ENCODE data around the gene MISFA. TPM values are rescaled to one million over a fixed set of nuclear protein-coding genes. Genes with fewer than 3 reads are reported as not detected.

The MISFA gene
- total RNA-seq (2021): 4.6 and 5.8 TPM in 2 replicates
- Bru-seq, nascent RNA: percentile 57 among the genes with signal in this experiment
- percentile 63 among the genes with signal in this experiment for BruChase-seq, experiment 1, labeled RNA remaining after a 2-hour chase
- percentile 59 among the genes with signal in this experiment for BruChase-seq, experiment 2, labeled RNA remaining after a 6-hour chase
- long read RNA-seq, partial matches to known transcripts: 0 of 2 reads
- long read RNA-seq, other reads (novel, unspliced or antisense): 2 of 2 reads

DNA sequence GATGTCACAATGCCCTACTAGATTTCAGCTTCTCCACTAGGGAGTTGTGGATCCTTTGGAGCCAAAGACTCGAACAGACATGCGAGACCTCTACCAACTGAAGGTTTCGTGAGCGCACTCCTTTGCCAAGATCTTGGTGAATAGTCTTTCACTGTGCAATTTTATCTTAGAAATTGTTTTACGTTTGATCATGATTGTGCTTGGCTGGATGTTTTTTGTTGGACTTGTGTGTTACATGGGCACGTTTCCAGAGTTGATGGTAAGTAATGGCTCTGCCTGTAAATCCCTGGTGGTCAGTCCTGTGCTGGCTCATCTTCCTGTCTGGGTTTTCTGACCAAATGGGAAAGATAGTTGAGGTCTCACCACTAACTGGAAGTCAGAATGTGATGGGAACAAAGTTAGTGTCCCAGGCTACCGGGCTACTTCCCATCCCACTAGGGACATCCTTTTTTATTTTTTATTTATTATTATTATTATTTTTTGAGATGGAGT lies at the start of gene MISFA:
TSS of gene MISFA (plus strand) at position 51 of the 492 bp plus-strand sequence. CDS start at position 191, 140 bp downstream.
- no peak within 1 kb of the TSS for H3K4me3 ChIP-seq (ENCODE audit: low read depth, low read length, poor library complexity, severe bottlenecking)
- H3K27ac ChIP-seq (ENCODE audit: low read depth, low read length, poor library complexity, severe bottlenecking): no peak within 1 kb of the TSS
- H3K9me3 ChIP-seq (ENCODE audit: low read depth, low read length, poor library complexity, severe bottlenecking): no peaks in the 10 kb centered on the region
- DNase-seq (ENCODE audit: low spot score): no peak
- H3K27me3 ChIP-seq (replicated peaks; ENCODE audit: insufficient read depth, low read depth, low read length, poor library complexity): no peaks in the 10 kb centered on the region
- ChIA-PET POLR2A (ENCODE audit: low non-redundant PET) (no interaction called here), CTCF (no interaction called here)
- no peaks in the 10 kb centered on the region for H3K36me3 ChIP-seq (ENCODE audit: insufficient read depth, low read length, poor library complexity, severe bottlenecking)
- TF ChIP-seq EZH2 (IDR thresholded peaks at IDR 0.05; ENCODE audit: borderline replicate concordance, low read depth, low read length, poor library complexity, severe bottlenecking): no peak
- TF ChIP-seq, protein P1, sequence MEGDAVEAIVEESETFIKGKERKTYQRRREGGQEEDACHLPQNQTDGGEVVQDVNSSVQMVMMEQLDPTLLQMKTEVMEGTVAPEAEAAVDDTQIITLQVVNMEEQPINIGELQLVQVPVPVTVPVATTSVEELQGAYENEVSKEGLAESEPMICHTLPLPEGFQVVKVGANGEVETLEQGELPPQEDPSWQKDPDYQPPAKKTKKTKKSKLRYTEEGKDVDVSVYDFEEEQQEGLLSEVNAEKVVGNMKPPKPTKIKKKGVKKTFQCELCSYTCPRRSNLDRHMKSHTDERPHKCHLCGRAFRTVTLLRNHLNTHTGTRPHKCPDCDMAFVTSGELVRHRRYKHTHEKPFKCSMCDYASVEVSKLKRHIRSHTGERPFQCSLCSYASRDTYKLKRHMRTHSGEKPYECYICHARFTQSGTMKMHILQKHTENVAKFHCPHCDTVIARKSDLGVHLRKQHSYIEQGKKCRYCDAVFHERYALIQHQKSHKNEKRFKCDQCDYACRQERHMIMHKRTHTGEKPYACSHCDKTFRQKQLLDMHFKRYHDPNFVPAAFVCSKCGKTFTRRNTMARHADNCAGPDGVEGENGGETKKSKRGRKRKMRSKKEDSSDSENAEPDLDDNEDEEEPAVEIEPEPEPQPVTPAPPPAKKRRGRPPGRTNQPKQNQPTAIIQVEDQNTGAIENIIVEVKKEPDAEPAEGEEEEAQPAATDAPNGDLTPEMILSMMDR (conservative IDR thresholded peaks at IDR 0.05; ENCODE audit: low read depth, low read length): no peak
- intact Hi-C loops (cut with micrococcal nuclease; ENCODE audit: unreplicated experiment): no loop called here
- BruUV-seq (replicated peaks): no TSS peak
- no peaks in the 10 kb centered on the region for H3K4me1 ChIP-seq (ENCODE audit: insufficient read depth, low read length, poor library complexity, severe bottlenecking)

DNA sequence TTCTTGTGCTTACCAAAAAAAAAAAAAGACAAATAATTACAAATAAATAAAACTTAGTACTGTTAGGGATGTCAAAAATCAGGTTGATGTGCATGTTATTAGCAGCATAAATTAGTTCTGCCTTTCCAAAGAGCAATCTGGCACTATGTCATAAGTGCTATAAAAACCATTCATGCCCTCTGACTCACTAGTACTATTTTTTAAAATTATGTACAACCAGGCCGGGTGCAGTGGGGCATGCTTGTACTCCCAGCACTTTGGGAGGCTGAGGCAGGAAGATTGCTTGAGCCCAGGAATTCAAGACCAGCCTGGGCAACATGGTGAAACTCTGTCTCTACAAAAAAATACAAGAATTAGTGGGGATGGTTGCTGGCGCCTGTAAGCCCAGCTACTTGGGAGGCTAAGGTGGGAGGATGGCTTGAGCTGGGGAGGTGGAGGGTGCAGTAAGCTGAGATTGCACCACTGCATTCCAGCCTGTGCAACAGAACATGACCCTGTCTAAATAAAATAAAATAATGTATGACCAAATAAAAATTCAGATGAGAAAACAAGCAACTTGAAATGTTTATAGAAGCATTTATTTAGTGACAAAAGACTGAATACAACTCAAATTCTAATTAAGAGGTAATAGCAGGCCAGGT lies 36.4 kb upstream of the MISFA start:
- no TSS peak for BruUV-seq (replicated peaks)
- intact Hi-C loops (cut with micrococcal nuclease; ENCODE audit: unreplicated experiment): no loop called here
- no peak overlapping the region for H3K27ac ChIP-seq (ENCODE audit: low read depth, low read length, poor library complexity, severe bottlenecking)
- H3K4me1 ChIP-seq (ENCODE audit: insufficient read depth, low read length, poor library complexity, severe bottlenecking): no peaks in the 10 kb centered on the region
- CTCF ChIA-PET: no interaction called here
- H3K4me3 ChIP-seq (ENCODE audit: low read depth, low read length, poor library complexity, severe bottlenecking): no peak overlapping the region
- DNase-seq (ENCODE audit: low spot score): no peak
- no peaks in the 10 kb centered on the region for H3K27me3 ChIP-seq (replicated peaks; ENCODE audit: insufficient read depth, low read depth, low read length, poor library complexity)
- no peak for TF ChIP-seq EZH2 (IDR thresholded peaks at IDR 0.05; ENCODE audit: borderline replicate concordance, low read depth, low read length, poor library complexity, severe bottlenecking)
- TF ChIP-seq, protein P1 (conservative IDR thresholded peaks at IDR 0.05; ENCODE audit: low read depth, low read length): no peak
- peaks cover 4% of the 10 kb centered on the region for H3K36me3 ChIP-seq (ENCODE audit: insufficient read depth, low read length, poor library complexity, severe bottlenecking)
- POLR2A ChIA-PET (ENCODE audit: low non-redundant PET): no interaction called here
- H3K9me3 ChIP-seq (ENCODE audit: low read depth, low read length, poor library complexity, severe bottlenecking): no peaks in the 10 kb centered on the region

DNA sequence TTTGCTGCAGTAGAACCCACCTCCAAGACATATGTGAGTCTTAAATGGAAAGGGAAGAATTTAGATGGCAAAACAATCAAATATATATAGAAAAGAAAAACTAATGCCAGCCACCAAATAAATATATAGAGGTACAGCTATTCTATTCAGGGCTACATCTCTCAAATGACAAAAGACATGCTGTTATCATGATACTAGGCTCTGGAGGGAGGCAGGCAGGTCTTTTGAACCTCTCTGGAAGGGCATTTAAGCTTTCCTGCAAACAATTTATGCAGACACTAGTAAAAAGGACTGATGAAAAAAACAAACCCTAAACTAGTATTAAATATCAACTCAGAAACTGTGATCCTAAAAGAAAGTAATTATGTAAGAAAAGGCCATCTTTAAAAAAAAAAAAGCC lies 35.4 kb upstream of the MISFA start:
- H3K27me3 ChIP-seq (replicated peaks; ENCODE audit: insufficient read depth, low read depth, low read length, poor library complexity): no peaks in the 10 kb centered on the region
- CTCF ChIA-PET: no interaction called here
- intact Hi-C loops (cut with micrococcal nuclease; ENCODE audit: unreplicated experiment): no loop called here
- H3K36me3 ChIP-seq (ENCODE audit: insufficient read depth, low read length, poor library complexity, severe bottlenecking): peaks cover 4% of the 10 kb centered on the region
- H3K4me3 ChIP-seq (ENCODE audit: low read depth, low read length, poor library complexity, severe bottlenecking): no peak overlapping the region
- BruUV-seq (replicated peaks): no TSS peak
- TF ChIP-seq, protein P1 (conservative IDR thresholded peaks at IDR 0.05; ENCODE audit: low read depth, low read length): no peak
- TF ChIP-seq EZH2 (IDR thresholded peaks at IDR 0.05; ENCODE audit: borderline replicate concordance, low read depth, low read length, poor library complexity, severe bottlenecking): no peak
- no peaks in the 10 kb centered on the region for H3K4me1 ChIP-seq (ENCODE audit: insufficient read depth, low read length, poor library complexity, severe bottlenecking)
- no peaks in the 10 kb centered on the region for H3K9me3 ChIP-seq (ENCODE audit: low read depth, low read length, poor library complexity, severe bottlenecking)
- POLR2A ChIA-PET (ENCODE audit: low non-redundant PET): no interaction called here
- H3K27ac ChIP-seq (ENCODE audit: low read depth, low read length, poor library complexity, severe bottlenecking): no peak overlapping the region
- no peak for DNase-seq (ENCODE audit: low spot score)

All from A673 (cell line).